Thoracic aorta (tissue), 2 donors: Measurements from ENCODE around the gene UPK2. TPM values are rescaled to one million over a fixed set of nuclear protein-coding genes. Genes with fewer than 3 reads are reported as not detected.

ENCODE experiments used
- ATAC-seq: fragments of 150-250 bp; one replicate; pipeline ENCODE4 v1.8.0; 2017; ENCODE audit warnings: low read depth; ENCODE audit not compliant: insufficient number of reproducible peaks, low FRiP score
- DNase-seq: peaks from one replicate; pipeline ENCODE4 v3.0.0-alpha.2; 2020; ENCODE audit warnings: low spot score
- H3K27ac ChIP-seq, 2 donors: fragments of 200-600 bp; sonication (generic); 1 replicate in 1 of 2; 2 replicates in 1 of 2; pipeline ENCODE4 v1.5.1; 2016; ENCODE audit warnings: mild to moderate bottlenecking in 2 of 2, moderate library complexity in 2 of 2
- H3K27me3 ChIP-seq: fragments of 200-600 bp; sonication (generic); replicated peaks from 2 replicates; pipeline ENCODE4 v1.6.0; 2016; ENCODE audit warnings: mild to moderate bottlenecking; ENCODE audit not compliant: insufficient read depth
- H3K36me3 ChIP-seq: fragments of 200-600 bp; sonication (generic); one replicate; pipeline ENCODE4 v1.5.1; 2016
- H3K4me1 ChIP-seq, 2 donors: fragments of 200-600 bp; sonication (generic); 1 replicate in 1 of 2; 2 replicates in 1 of 2; pipeline versions ENCODE4 v1.5.1 to v1.6.0; 2016; ENCODE audit warnings: low read depth in 2 of 2, mild to moderate bottlenecking in 1 of 2; ENCODE audit not compliant: control insufficient read depth in 1 of 2
- H3K4me3 ChIP-seq: fragments of 200-600 bp; sonication (generic); 2 replicates; pipeline ENCODE4 v1.5.1; 2016; ENCODE audit warnings: mild to moderate bottlenecking
- H3K9me3 ChIP-seq: fragments of 200-600 bp; sonication (generic); 2 replicates; pipeline ENCODE4 v1.5.1; 2016
- CTCF ChIP-seq: fragments of 200-600 bp; sonication (generic); IDR thresholded peaks from one replicate; pipeline ENCODE4 v1.5.1; 2019; ENCODE audit warnings: antibody characterized with exemption
- total RNA-seq, 2 donors: library from RNA; depleted of rRNA; stranded (reverse); fragments of >200 nt; gene quantifications; one replicate each; pipeline versions ENCODE4 v1.1.0 to v1.2.3, GENCODE V29; 2016

The UPK2 gene
- total RNA-seq, 2 donors from 2014 or later = not detected

DNA sequence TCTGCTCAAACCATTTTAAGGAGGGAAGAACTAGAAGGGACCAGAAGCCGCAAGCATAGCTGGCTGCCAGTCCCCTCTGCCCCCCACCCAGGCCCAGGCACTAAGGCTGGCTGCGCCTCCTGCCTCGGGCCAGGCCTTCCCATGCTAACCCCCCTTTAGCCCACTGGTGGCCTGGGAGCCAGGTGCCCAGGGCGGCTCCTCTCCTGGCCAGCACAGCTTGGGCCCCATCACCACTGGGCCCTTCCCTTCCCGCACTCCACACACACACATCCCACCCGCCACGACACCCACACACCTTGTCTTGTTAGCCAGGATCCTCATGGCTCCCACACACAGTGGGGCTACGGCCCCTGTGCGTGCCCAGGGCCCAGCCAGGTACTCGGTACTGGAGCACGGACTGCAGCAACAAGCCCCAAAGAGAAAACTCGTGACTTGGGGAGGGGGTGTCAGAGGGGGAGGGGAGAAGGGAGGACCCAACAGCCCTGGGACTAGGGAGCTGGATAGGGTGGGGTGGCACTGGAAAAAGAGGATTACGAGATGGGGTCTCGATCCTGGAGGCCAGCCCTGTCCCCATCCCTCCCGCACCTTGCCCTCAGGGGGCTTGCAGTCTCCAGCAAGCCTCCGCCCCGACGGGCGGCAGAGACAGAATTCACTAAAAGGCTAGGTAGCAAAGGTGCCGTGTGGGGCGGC is 46.3 kb upstream of the UPK2 start:
- no peak for ATAC-seq

GRCh38 chr11:118910309-118911112 is 45.6 kb upstream of the UPK2 start:
- Histone ChIP-seq H3K4me1 (peaks cover 67 to 85% of the 10 kb centered on the region in 2 donors), H3K4me3 (peak overlapping the region; percentile 76), H3K27ac (peak overlapping the region; percentile 95 to 96), H3K27me3 (no peaks in the 10 kb centered on the region), H3K36me3 (peaks cover 10% of the 10 kb centered on the region), H3K9me3 (no peaks in the 10 kb centered on the region)
- ATAC-seq (no peak), DNase-seq (no peak)
- no peak for TF ChIP-seq CTCF

More for the DNA sequence above, 46.3 kb upstream of the UPK2 start:
- no peak for TF ChIP-seq CTCF
- H3K36me3 ChIP-seq = peaks cover 10% of the 10 kb centered on the region
- peaks cover 59 to 82% of the 10 kb centered on the region in 2 donors for H3K4me1 ChIP-seq
- H3K27me3 ChIP-seq = no peaks in the 10 kb centered on the region
- no peaks in the 10 kb centered on the region for H3K9me3 ChIP-seq
- DNase-seq = no peak
- H3K4me3 ChIP-seq = peak overlapping the region; percentile 76
- peak overlapping the region; percentile 95 to 96 for H3K27ac ChIP-seq

GRCh38 chr11:118911113-118911879 is 44.8 kb upstream of the UPK2 start:
- no peak for TF ChIP-seq CTCF
- ATAC-seq = no peak
- DNase-seq = no peak
- peak overlapping the region; percentile 76 for H3K4me3 ChIP-seq
- peaks cover 10% of the 10 kb centered on the region for H3K36me3 ChIP-seq
- peak overlapping the region; percentile 95 to 96 for H3K27ac ChIP-seq
- no peaks in the 10 kb centered on the region for H3K9me3 ChIP-seq
- peaks cover 73 to 92% of the 10 kb centered on the region in 2 donors for H3K4me1 ChIP-seq
- H3K27me3 ChIP-seq = no peaks in the 10 kb centered on the region

GRCh38 chr11:118911880-118912741 is 44.0 kb upstream of the UPK2 start:
- Histone ChIP-seq H3K36me3 (peaks cover 4% of the 10 kb centered on the region), H3K27ac (peak overlapping the region; percentile 95 to 96), H3K27me3 (no peaks in the 10 kb centered on the region), H3K4me3 (peak overlapping the region; percentile 76), H3K4me1 (peaks cover 81 to 96% of the 10 kb centered on the region in 2 donors), H3K9me3 (no peaks in the 10 kb centered on the region)
- DNase-seq = peak; percentile 80
- ATAC-seq = peak; percentile 5
- no peak for TF ChIP-seq CTCF
